Measurements from ENCODE around the gene SPATA46.
"Not testable (repeated sequence)": the region's sequence is repeated elsewhere in the genome, so short reads cannot be mapped to it uniquely, and the experiment has no call there.

Gene SPATA46, protein sequence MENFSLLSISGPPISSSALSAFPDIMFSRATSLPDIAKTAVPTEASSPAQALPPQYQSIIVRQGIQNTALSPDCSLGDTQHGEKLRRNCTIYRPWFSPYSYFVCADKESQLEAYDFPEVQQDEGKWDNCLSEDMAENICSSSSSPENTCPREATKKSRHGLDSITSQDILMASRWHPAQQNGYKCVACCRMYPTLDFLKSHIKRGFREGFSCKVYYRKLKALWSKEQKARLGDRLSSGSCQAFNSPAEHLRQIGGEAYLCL

DNA sequence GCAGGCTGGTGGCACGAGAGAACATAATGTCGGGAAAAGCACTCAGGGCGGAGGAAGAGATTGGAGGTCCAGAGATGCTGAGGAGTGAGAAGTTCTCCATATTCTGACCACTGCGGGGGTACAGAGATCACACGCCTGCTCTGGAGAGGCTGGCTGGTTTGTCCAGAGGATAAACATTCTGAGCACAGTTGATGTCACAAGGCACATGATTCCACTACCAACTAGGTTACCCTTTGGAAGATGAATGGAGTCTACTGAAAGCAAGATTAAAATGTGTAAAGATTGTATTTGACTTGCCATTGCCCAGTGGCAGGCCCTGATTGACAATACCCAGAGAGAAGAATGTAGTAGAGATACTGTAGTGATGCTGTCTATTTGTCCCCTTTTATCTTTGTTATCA lies at the start of gene SPATA46:
TSS of gene SPATA46 (minus strand) at position 164 of the 400 bp plus-strand sequence. CDS start at position 100, 64 bp downstream.
- DNase-seq = no peak

DNA sequence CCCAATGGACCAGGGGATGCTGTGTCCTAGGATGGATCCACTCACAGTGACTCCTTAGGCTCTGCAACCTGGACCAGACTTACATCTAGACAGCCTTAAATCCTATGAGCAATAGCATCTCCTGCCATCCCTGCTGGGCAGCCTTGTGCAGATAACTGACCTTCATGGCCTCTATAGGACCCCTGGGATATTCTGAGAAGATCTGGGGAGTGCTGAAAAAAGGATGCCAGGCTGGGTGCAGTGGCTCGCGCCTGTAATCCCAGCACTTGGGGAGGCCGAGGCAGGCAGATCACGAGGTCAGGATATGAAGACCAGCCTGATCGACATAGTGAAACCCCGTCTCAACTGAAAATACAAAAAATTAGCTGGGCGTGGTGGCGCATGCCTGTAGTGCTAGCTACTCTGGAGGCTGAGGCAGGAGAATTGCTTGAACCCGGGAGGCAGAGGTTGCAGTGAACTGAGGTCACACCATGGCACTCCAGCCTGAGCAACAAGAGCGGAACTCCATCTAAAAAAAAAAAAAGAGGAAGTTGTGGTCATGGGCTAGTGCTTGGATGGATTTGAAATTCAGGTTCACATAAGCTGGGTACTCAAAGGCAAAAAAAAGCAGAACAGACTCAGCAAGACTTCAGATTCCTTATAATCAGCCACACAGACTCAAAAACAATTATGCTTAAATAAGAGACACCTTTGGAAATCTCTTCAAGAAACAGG lies 46.2 kb upstream of the SPATA46 start:
- DNase-seq = no peak

DNA sequence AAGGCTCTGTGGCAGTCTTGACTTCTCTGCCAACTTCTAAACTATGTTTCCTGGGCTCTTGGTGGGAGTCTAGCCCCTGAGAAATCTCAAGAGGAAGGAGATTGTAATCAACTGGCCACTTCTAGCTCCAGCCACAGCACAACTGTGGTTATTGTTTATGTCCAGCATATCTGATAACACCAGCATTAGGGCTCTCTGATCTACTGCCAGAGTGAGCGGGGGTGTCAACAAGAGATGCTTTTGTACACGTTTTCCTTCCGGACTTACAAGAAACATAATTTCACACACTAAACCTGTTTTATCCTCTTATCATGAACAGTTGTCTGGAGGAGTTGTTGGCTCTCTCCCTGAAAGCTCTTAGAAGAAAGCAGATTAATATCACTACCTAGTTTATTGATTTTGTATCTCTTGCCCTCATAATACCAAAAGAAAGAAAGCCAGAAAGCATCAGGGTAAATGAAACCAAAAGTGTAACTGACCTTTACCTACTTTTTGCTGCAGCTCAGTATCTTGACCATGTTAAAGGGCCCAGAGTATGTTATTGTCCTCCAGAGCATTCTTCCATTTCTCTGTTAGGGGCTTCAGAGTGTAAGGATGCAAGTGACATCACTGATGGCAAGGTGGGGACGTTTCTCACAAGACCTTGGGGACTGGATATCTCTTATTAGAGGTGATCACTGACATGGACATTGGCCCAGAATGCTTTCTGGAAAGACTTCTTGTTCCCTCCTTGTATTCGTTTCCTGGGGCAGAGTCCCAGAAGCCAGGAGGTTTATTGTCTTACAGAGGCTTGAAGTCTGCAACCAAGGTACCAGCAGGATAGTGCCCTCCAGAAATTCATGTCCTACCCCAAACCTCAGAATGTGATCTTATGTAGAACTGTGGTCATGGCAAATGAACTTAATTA lies 44.9 kb upstream of the SPATA46 start:
- DNase-seq = no peak

DNA sequence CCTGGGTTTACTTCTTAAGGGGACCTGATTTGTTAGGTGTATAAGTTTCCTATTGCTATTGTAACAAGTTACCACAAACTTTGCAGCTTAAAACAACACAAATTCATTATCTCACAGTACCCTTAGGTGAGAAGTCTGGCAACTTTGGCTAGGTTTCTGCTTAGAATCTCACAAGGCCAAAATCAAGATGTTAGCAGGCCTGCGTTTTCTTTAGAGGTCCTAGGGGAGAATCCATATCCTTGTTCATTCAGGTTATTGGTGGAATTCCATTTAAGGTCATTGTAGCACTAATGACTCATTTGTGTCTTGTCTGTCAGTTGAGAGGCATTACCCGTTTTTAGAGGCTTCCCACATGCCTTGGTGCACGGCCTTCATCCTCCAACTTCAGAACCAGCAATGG lies 43.5 kb upstream of the SPATA46 start:
- no peak for DNase-seq

DNA sequence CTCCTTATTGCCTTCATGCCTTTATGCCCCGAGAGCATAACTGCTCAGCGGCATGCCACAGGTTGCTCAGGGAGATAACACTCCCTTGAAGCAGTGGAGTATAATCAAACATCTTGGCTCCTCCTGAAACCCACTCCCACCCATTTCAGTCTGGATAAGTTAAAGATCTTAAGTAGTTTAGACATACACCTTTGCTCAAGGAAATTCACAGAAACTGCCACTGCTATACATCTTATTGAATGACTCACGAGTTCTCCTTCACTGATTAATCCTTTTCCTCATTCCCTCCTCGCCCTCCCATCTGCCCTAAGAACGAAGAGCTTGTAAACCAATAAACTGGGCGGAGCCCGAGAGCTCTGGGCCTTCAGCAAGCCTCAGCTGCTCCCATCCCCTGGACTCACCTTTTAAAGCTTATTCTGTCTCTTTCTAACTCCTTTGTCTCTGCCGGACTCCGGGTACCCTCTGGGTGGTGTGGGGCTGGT lies 42.8 kb upstream of the SPATA46 start:
- DNase-seq = not testable (repeated sequence)

DNA sequence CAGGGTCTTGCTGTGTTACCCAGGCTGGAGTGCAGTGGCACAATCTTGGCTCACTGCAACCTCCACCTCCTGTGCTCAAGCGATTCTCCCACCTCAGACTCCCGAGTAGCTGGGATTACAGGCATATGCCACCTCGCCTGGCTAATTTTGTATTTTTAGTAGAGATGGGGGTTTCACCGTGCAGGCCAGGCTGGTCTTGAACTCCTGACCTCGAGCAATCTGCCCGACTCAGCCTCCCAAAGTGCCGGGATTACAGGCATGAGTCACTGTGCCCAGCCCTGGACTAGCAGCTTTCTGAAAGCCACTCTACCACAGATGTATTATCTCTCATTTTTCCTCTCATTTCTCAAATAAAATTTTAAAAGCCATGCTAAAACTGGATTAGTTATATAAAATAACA lies 41.9 kb upstream of the SPATA46 start:
- not testable (repeated sequence) for DNase-seq

DNA sequence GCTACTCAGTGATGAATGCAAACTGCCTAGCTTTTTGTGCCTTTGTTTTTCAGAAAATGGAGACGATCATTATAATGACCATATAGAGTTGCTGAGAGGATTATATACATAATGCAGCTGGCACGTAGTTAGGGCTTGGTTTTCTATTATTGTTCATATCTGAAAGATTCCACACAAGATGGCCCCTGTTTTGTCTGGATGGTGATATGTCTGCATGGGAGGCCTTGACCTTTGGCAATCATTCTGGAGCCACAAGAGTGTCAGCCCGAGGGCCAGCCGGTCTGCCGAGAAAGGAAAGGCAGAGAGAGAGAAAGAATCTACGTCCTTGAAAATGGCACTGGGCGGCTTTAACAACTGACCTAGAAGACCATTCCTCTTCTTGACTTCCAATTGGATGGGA lies 41.0 kb upstream of the SPATA46 start:
- DNase-seq = no peak

DNA sequence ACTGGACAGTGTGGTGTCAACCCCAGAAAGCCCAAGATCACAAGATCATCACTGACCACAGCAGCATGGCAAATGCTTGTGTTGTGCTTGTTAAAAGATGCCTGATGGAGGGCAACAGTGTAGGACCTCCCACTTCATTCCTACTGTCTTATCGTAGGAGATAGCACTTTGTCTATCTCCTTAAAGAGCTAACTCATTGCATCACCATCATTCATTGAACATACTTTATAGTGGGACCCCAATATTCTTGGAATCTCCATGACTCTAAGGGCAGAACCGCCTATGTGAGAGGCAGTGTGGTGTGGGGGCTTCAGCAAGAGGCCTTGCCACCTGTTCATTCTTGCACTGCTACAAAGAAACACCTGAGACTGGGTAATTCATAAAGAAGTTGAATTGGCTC lies 40.3 kb upstream of the SPATA46 start:
- no peak for DNase-seq

DNA sequence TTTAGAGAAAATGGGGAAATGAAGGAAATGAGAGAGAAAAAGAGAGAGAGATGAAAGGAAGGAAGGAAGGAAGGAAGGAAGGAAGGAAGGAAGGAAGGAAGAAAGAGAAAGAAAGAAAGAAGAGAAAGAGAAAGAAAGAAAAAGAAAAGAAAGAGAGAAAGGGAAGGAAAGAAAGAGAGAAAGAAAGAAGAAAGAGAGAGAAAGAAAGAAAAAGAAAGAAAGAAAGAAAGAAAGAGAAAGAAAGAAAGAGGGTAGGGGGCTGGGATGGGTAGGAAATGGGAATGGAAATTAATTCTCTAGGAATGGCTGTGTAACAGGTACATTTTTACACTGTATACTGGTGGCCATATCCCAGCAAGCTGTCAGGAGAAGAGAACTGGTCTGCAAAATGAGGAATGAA lies 39.6 kb upstream of the SPATA46 start:
- no peak for DNase-seq

DNA sequence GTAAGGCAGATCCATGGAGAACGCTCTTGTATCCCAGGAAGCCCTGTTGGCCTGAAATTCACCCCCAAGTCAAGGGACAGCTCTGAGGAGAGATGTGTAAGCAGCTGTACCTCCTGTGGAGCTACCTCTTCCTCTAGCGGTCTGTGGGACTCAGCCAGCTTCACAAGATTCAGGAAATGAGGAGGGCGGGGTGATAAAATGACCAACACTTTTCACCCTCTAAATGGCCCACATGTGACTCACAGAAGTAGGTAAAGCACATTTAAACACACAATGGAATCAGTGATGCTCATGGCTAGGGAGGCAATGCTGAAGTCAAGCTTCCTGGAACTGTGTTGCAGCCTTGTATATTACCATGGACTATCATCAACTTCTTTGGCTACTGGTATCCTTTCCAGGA lies 35.3 kb upstream of the SPATA46 start, which contains the start of gene SH2D1B:
TSS of gene SH2D1B (minus strand) at position 135 of the 400 bp plus-strand sequence. CDS start at position 15, 120 bp downstream.
- DNase-seq = no peak

DNA sequence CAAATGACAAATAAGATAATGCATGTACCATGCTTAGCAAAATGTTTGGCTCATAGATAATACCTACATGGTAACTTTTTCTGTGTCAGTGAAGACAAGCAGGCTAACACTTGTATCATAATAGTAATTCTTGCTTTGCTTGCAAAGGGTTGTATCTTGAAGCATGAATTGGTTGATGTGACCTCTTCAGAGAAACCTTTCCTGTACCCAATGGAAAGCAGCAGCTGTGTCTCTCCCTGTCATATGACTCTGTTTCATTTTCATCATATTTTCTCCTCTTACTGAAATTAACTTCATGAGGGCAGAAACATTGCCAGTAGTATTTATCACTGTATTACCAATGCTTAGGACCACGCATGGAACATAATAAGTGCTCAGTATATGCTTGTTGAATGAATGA lies 30.9 kb upstream of the SPATA46 start:
- DNase-seq = no peak

DNA sequence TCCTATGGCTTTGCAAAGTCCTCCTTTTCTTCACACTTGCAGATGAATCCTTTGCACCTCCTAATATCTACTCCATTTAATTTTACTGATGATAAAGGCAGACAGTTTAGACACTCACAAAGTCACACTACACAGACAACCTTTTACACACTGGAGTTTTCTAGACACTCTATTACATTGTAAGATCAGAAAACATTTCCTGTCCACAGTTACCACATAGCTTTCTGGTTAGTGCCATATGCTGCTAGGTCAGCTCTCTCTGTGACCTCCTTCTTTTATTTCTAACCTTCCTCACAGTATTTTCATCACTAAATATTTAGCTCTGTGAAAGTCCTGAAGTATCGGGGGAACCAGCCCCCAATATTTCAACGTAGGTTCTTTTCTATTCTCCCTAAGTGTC lies 30.2 kb upstream of the SPATA46 start:
- DNase-seq = no peak

DNA sequence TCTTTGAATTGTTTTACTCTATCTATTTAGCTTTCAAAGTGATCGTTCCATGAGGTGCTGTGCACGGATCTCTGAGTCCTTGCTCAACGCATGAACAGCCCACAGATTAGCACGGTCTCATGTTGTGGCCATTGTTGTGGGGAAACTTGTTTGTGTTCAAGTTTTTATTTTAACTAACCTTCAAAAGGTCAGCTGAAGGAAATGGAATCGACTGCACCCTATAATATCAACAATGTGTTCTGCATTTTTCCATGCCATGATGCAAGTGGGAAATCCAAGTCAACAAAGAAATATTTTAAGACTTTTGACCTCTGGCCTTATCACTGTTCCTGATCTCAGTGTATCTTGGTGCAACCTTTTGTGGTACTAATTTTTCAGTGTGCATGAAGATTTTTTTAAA lies 29.1 kb upstream of the SPATA46 start:
- DNase-seq = no peak

DNA sequence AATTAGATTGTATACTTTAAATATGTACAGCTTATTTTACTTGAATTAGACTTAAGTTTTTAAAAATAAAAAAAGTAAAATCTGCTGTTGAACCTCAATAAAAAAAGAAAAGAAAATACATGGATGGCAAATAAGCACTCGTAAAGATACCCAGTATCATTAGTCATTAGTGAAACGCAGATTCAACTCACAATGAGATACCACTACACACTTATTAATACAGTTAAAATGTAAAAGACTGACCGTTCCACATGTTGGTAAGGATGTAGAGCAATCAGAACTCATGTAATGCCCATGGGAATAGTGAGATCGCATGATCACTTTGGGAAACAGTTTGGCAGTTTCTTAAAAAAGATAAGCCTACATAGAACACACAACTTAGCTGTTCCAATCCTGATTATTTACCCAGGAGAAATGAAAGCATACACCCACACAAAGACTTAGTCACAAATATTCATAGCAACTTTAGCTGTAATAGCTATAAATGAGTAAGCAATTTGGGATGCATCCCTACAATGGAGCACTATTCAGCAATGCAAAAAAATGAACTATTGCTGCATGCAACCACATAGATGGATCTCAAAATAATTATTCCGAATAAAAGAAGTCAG lies 28.0 kb upstream of the SPATA46 start:
- no peak for DNase-seq

DNA sequence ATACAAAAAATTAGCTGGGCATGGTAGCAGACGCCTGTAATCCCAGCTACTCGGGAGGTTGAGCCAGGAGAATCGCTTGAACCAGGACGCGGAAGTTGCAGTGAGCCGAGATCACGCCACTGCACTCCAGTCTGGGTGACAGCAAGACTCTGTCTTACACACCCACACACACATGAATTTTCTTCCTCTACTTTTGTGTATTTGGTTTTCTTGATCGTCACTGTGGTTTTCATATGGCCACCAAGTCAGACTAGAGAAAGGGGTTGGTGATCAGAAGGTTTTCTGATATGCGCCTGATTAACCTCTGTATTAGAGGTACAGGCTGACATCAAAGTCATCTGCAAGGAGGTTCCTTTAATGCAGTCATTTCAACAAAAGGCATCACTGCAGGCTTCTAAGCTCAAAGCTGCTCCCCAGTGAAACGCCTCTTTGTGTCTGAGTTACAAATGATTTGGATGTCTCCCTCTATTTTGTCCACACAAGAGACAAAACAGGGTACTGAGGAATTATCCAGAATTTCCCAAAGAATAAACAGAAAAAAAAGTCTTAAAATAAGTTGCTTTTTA lies 24.2 kb upstream of the SPATA46 start:
- no peak for DNase-seq

DNA sequence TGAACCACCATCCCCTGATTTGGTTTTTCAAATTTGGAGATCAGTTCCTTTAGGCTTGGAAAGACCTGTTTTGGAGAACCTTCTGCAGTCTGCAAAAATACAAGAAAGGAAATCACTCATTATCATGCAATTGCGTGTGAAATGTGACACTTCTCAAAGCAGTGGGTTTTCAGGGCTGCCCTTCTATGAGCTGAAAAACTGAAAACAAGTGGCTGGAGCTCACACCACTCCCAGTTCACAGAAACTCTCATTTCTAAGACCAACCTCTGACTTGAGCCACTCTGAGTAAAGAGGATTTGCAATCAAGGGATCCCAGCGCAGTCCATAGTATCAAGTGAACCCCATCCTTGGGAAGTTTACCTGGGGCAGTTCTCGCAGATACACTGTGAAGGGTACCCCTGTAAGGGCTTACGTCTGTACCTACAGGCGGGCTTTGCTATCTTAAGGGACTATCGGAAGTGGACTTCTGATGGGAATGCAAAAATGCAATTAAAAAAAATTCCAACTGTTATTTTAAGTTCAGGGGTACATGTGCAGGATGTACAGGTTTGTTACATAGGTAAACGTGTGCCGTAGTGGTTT lies 22.4 kb upstream of the SPATA46 start:
- no peak for DNase-seq

DNA sequence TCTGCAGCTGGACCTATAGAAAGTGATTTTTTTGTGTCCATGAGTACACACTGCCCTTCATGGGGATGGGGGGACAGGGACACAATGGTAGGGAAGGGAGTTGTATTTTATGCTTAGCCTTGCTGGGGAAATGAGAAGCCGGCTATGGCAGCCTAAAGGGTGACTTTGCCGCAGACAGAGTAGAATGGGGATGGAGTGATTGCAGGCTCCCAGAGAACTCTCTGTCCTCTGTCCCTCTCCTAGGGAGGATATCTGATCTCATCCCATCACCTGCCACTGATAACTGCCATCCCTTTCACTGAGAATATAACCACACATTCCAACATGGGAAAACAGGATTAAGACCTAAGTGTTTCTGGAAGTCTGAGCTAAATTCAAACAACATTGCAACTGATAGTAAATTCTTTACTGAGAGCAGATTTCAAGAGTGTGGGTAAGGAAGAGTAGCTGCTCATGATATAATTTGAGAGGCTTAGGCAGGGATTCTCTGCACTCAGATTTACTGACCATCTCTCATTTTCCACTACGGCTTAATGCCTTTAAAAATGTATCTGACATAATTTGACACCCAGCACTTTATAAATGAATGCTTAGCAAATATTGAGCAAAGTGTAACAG lies 21.4 kb upstream of the SPATA46 start:
- DNase-seq = no peak

DNA sequence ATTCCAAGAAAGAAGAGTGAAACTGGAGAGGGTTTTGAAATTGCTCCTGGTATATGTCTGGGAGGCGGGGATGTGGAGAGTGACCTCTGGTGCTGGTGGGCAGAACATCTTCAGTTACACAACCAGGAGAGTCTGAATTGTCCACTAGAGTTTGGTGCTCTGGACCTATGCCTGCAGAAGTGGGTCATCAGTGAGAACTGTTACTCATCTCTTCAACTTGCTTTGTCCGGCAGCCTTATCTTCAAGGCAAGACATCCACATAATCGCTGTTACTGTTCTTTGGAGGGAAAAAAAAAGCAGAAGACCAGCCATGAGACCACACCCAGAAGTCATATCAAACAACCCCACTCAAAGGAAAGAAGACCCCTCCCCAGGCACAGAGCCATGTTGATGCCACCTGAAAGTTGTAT lies 20.4 kb upstream of the SPATA46 start:
- no peak for DNase-seq

DNA sequence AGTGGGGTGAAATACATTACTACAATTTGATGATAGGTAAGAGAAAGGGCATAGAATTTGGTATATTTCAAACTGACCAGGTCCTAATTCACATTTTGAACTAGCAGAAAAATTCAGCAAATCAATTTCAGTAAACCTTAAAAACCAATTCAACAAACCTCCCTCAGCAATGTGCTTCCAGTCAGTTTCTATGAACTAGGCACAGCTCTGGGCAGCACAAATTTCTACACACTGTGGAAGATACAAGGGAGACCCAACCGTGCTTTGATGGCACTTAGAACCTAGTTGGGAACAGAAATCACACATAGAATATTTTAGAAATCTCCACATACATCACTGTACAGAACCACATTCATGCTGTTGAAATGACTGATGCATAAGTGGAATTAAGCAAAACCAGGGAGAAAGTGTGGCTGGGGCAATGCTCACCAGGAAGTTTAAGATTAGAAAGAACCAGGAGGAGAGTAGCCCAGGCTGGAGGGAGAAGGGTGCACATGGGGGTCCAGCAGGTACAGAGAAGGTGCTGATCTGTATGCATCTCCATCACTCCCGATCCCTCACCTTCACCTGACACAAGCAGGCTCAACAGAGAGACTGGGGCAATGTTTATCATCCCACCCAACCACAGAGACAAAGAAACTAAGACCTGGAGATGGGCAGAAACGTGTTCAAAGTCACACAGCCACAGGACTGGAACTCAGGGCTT lies 19.7 kb upstream of the SPATA46 start:
- DNase-seq = no peak

DNA sequence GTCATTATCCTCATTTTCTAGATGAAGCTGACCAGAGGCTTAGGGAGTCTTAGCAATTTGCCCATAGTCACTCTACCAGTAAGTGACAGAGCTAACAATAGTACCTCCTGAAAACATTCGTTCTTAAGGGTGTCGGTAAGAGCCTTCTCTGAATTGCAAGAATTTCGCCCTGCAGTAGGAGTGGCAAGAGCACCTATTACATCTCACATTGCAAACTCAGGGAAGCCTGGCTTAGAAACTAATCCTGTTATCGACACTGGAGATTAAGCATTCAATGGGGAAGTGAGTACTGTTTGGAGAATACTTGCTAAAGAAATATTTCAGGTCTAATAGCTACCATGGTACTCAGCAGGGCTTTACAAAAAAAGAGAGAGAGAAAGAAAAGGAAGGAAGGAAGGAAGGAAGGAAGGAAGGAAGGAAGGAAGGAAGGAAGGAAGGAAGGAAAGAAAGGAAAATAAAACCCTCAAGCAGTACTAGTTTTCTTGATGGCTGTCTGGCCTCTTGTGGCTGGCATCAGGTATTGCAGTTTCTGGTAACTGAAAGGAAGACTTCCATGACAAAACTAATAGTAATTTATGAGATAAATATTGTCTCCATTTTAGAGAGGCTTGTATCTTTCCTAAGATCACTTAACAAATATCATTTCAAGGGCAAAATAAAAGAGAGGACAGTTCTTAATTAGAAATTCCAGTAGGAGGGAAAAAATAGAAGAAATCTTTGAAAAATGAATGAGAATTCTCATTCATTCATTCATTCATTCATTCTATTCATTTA lies 15.3 kb upstream of the SPATA46 start:
- DNase-seq = no peak

Data from stimulated activated CD4-positive, alpha-beta T cell treated with anti-CD3 and anti-CD28 coated beads, Interleukin-1b, Interleukin-23, amount 100 ng/mL, for 48 hours (primary cell).